K562 (cell line): Measurements from ENCODE around the gene MLX. TPM values are rescaled to one million over a fixed set of nuclear protein-coding genes. Genes with fewer than 3 reads are reported as not detected.
A peak's percentile ranks its signal among the peaks of the same experiment; 100 is the strongest.

Source experiments
- ATAC-seq: fragments of 200-7000 bp; cut with Tn5 transposase; 3 replicates; pipeline ENCODE4 v1.9.1; 2020; ENCODE audit warnings: moderate library complexity
- BruUV-seq: library from RNA; stranded (reverse); fragments of 400-500 nt; replicated peaks from 2 replicates; lab custom pipeline; 2021; lab: Mats Ljungman, UMichigan
- CTCF ChIA-PET: fragments of 300-600 bp; formaldehyde crosslinking; extraction: SDS; loops from one replicate; lab custom pipeline; 2021; ENCODE audit warnings: low intra/inter-chr PET ratio; lab: Yijun Ruan, JAX
- POLR2A ChIA-PET: fragments of 300-600, 350-650 bp; sonication (Branson Sonifier 250); formaldehyde crosslinking; extraction: SDS; loops from one replicate; lab custom pipeline; 2021; ENCODE audit warnings: antibody characterized with exemption, inconsistent platforms; lab: Yijun Ruan, JAX
- DNase-seq, 4 experiments: peaks; one replicate each; pipeline versions ENCODE4 v3.0.0 to v3.0.0-alpha.2; 2011 to 2018; ENCODE audit warnings: low spot score in 3 of 4, mixed read lengths in 3 of 4; ENCODE audit errors: extremely low read depth in 1 of 4
- FAIRE-seq: peaks from 2 replicates; lab custom pipeline; 2011; peaks lifted over from hg19 to GRCh38; lab: Jason Lieb, UNC
- H2AFZ ChIP-seq: 2 replicates; pipeline ENCODE4 v1.6.0; 2011; ENCODE audit warnings: low read depth, low read length, control low read depth, inconsistent platforms
- H3K27ac ChIP-seq: fragments of 200-600 bp; 3 replicates; pipeline ENCODE4 v1.8.0; 2011; ENCODE audit warnings: low read depth, mild to moderate bottlenecking, control low read depth, inconsistent platforms, low read length, moderate library complexity, mixed read lengths; ENCODE audit errors: extremely low read depth
- H3K27me3 ChIP-seq, 2 experiments: fragments of 300-600 bp in 1 of 2; 2 replicates in 1 of 2; 3 replicates in 1 of 2; pipeline versions ENCODE4 v1.6.0 to v1.8.0; 2011; ENCODE audit warnings: inconsistent platforms in 2 of 2, low read length in 2 of 2, mild to moderate bottlenecking in 1 of 2, mixed read lengths in 1 of 2, moderate library complexity in 1 of 2; ENCODE audit not compliant: control insufficient read depth in 2 of 2, insufficient read depth in 2 of 2
- H3K36me3 ChIP-seq: fragments of 300-600 bp; 3 replicates; pipeline ENCODE4 v1.8.0; 2011; ENCODE audit warnings: mild to moderate bottlenecking, low read length, inconsistent platforms; ENCODE audit not compliant: control insufficient read depth, insufficient read depth
- H3K4me1 ChIP-seq, 2 experiments: fragments of 200-600 bp in 1 of 2; replicated peaks in 1 of 2; 2 replicates in 1 of 2; 3 replicates in 1 of 2; pipeline versions ENCODE4 v1.5.1 to v1.8.0; 2011; ENCODE audit warnings: inconsistent platforms in 2 of 2, low read length in 2 of 2, mild to moderate bottlenecking in 1 of 2, mixed read lengths in 1 of 2, moderate library complexity in 1 of 2; ENCODE audit not compliant: control insufficient read depth in 2 of 2, insufficient read depth in 2 of 2
- H3K4me2 ChIP-seq: 2 replicates; pipeline ENCODE4 v1.6.1; 2011; ENCODE audit warnings: low read length, control low read depth, inconsistent platforms, mixed read lengths; ENCODE audit not compliant: insufficient read depth
- H3K4me3 ChIP-seq: fragments of 200-600 bp; sonication (generic), shearing (Covaris generic); 2 replicates; pipeline ENCODE4 v1.5.1; 2016; ENCODE audit warnings: control low read depth, inconsistent platforms
- H3K79me2 ChIP-seq: fragments of 200-600 bp; 3 replicates; pipeline ENCODE4 v1.8.0; 2011; ENCODE audit warnings: low read length, inconsistent platforms; ENCODE audit not compliant: control insufficient read depth, insufficient read depth
- H3K9ac ChIP-seq, 2 experiments: 2 replicates each; pipeline versions ENCODE4 v1.6.0 to v1.6.1; 2011; ENCODE audit warnings: low read depth in 2 of 2, low read length in 2 of 2, control low read depth in 1 of 2, inconsistent platforms in 1 of 2, mild to moderate bottlenecking in 1 of 2, mixed read lengths in 1 of 2; ENCODE audit not compliant: insufficient read depth in 1 of 2
- H3K9me1 ChIP-seq: one replicate; pipeline ENCODE4 v1.6.0; 2011; ENCODE audit warnings: inconsistent platforms, mild to moderate bottlenecking, low read length, moderate library complexity; ENCODE audit not compliant: control insufficient read depth, insufficient read depth
- H3K9me3 ChIP-seq: replicated peaks from 2 replicates; pipeline ENCODE4 v1.5.1; 2011; ENCODE audit warnings: low read depth, low read length, inconsistent platforms; ENCODE audit not compliant: control insufficient read depth, insufficient read depth
- H4K20me1 ChIP-seq: replicated peaks from 2 replicates; pipeline ENCODE4 v1.6.1; 2011; ENCODE audit warnings: low read length, inconsistent platforms, mixed read lengths; ENCODE audit not compliant: control insufficient read depth, insufficient read depth
- FOSL1 ChIP-seq: fragments of 200-800 bp; sonication (Bioruptor generic); conservative IDR thresholded peaks from 2 replicates; pipeline ENCODE4 v1.6.1; 2016; ENCODE audit warnings: missing genetic modification characterization, missing compliant biosample characterization
- GABPA ChIP-seq: fragments of 200-800 bp; sonication (Bioruptor generic); conservative IDR thresholded peaks from 2 replicates; pipeline ENCODE4 v1.6.1; 2016; ENCODE audit warnings: low read depth, missing genetic modification characterization, missing compliant biosample characterization
- MAZ ChIP-seq, 2 experiments: fragments of 450-650 bp in 1 of 2; sonication (generic) in 1 of 2; formaldehyde crosslinking; IDR thresholded peaks in 1 of 2; conservative IDR thresholded peaks in 1 of 2; 2 replicates each; pipeline versions ENCODE4 v1.4.0 to v1.5.0; 2020; ENCODE audit warnings: mild to moderate bottlenecking in 1 of 2, missing genetic modification reagents in 1 of 2
- MTA1 ChIP-seq: fragments of 450-650 bp; IDR thresholded peaks from 2 replicates; pipeline ENCODE4 v1.6.1; 2017; ENCODE audit warnings: borderline replicate concordance
- MYNN ChIP-seq, 2 experiments: sonication (generic); formaldehyde crosslinking in 1 of 2; IDR thresholded peaks; 2 replicates each; pipeline versions ENCODE4 v1.5.0 to v1.6.1; 2016 to 2020; ENCODE audit warnings: antibody characterized with exemption in 1 of 2, missing genetic modification reagents in 1 of 2
- NCOA4 ChIP-seq: fragments of 450-650 bp; IDR thresholded peaks from 2 replicates; pipeline ENCODE4 v1.6.1; 2018; ENCODE audit warnings: mild to moderate bottlenecking; ENCODE audit not compliant: partially characterized antibody
- PYGO2 ChIP-seq: fragments of 450-650 bp; IDR thresholded peaks from 2 replicates; pipeline ENCODE4 v1.6.1; 2016; ENCODE audit warnings: mild to moderate bottlenecking, missing genetic modification characterization, moderate library complexity, missing compliant biosample characterization
- RBFOX2 ChIP-seq: fragments of 200-400 bp; formaldehyde crosslinking; IDR thresholded peaks from 2 replicates; pipeline ENCODE4 v1.6.1; 2017; ENCODE audit warnings: low read depth, mild to moderate bottlenecking, low read length, moderate library complexity
- SAP30 ChIP-seq: fragments of 200-600 bp; sonication (generic); IDR thresholded peaks from 2 replicates; pipeline ENCODE4 v1.6.1; 2012; ENCODE audit warnings: borderline replicate concordance, low read depth, mild to moderate bottlenecking, moderate library complexity, low read length, control low read depth, inconsistent platforms; ENCODE audit not compliant: insufficient read depth, poor library complexity, severe bottlenecking
- TAF15 ChIP-seq: fragments of 200-400 bp; formaldehyde crosslinking; IDR thresholded peaks from 2 replicates; pipeline ENCODE4 v1.6.1; 2017; ENCODE audit warnings: mild to moderate bottlenecking, low read depth, low read length, moderate library complexity
- ZFP1 ChIP-seq: fragments of 450-650 bp; formaldehyde crosslinking; IDR thresholded peaks from 2 replicates; pipeline ENCODE4 v1.4.0; 2020; ENCODE audit warnings: mild to moderate bottlenecking, mixed read lengths
- ZFX ChIP-seq: sonication (generic); formaldehyde crosslinking; IDR thresholded peaks from 2 replicates; pipeline ENCODE4 v1.8.0; 2022; ENCODE audit warnings: mild to moderate bottlenecking, missing genetic modification reagents, moderate library complexity
- ZNF274 ChIP-seq: IDR thresholded peaks from 2 replicates; pipeline ENCODE4 v1.6.1; 2011; ENCODE audit warnings: low read depth, mild to moderate bottlenecking, low read length, moderate library complexity, borderline replicate concordance
- ZNF584 ChIP-seq: fragments of 200-800 bp; sonication (Bioruptor generic); IDR thresholded peaks from 2 replicates; pipeline ENCODE4 v1.6.1; 2016; ENCODE audit warnings: low read depth, mild to moderate bottlenecking, missing genetic modification characterization, missing compliant biosample characterization
- ZNF668 ChIP-seq: fragments of 250-450 bp; sonication (Bioruptor Pico); IDR thresholded peaks from 2 replicates; pipeline ENCODE4 v1.8.0; 2022; ENCODE audit warnings: mild to moderate bottlenecking, inconsistent platforms
- WGBS: fragments of 100-300 bp; shearing (Covaris generic); methylation state at CpG from one replicate; pipeline ENCODE4 v1.1.6; 2016; ENCODE audit warnings: low coverage, mixed read lengths; ENCODE audit not compliant: insufficient coverage; ENCODE audit errors: missing lambda C conversion rate; 5-methylcytosine and 5-hydroxymethylcytosine counted together
- in situ Hi-C: fragments of 300-500 bp; cut with MboI; formaldehyde crosslinking; loops from 4 replicates; pipeline ENCODE4 v1.15.0; 2018; ENCODE audit warnings: inconsistent platforms, mixed read lengths
- intact Hi-C: fragments of 100-400 bp; cut with micrococcal nuclease; formaldehyde crosslinking; loops from 2 replicates; pipeline ENCODE4 v1.14.2; 2022
- polyA plus RNA-seq, 8 experiments: library from polyadenylated mRNA; depleted of rRNA in 4 of 8; stranded (reverse) in 5 of 8; unstranded in 3 of 8; fragments of >200 nt; fragmentation: Nextera tagmentation in 2 of 8; fragmentation: Illumina TruSeq in 1 of 8; extraction: Ambion mirVana in 2 of 8; extraction: Trizol in 1 of 8; gene quantifications; 2 replicates each; pipeline versions ENCODE4 v1.2.1 to v1.2.3, GENCODE V29; 2011 to 2014; ENCODE audit warnings: inconsistent platforms in 1 of 8, missing spikeins in 1 of 8
- total RNA-seq, 7 experiments: library from RNA; depleted of rRNA in 6 of 7; stranded (reverse); fragments of >200 nt in 6 of 7; fragmentation: Illumina TruSeq in 2 of 7; extraction: Trizol in 2 of 7; gene quantifications; 2 replicates each; pipeline versions ENCODE4 v1.2.1 to v1.2.3, GENCODE V29; 2011 to 2021; ENCODE audit warnings: low replicate concordance in 1 of 7
- TF ChIP-seq, protein P1 (sequence below): fragments of 200-800 bp; sonication (Bioruptor generic); IDR thresholded peaks from 2 replicates; pipeline ENCODE4 v1.6.1; 2017; ENCODE audit warnings: missing genetic modification characterization, missing compliant biosample characterization

The MLX gene
- total and polyA plus RNA-seq, 9 of the 15 experiments (the other 6 are each of a cell fraction or from before 2014, with no cell fraction given): 42.9 to 100 (median 58.9) TPM

GRCh38 chr17:42519546-42520491 lies 47.1 kb upstream of the MLX start:
- peaks cover 74% of the 10 kb centered on the region for H3K36me3 ChIP-seq
- H4K20me1 ChIP-seq: no peaks in the 10 kb centered on the region
- ChIA-PET CTCF (interaction anchor here (1.1 to 1.6 kb wide), 4 partner anchors 8 to 198 kb away, joined by 3 to 6 read pairs (median 4); no protein-coding TSS in a partner anchor), POLR2A (interaction anchor here (0.5 to 3.9 kb wide), 25 partner anchors 8 to 460 kb away, joined by 3 to 15 read pairs (median 4); partner anchors contain the start of genes CAVIN1, NAGLU, PSMC3IP and PTGES3L)
- H3K27me3 ChIP-seq: no peaks in the 10 kb centered on the region
- H3K79me2 ChIP-seq: peaks cover 11% of the 10 kb centered on the region; the same call in 1 of the 3 replicates
- H3K4me1 ChIP-seq: peaks cover 51 to 68% of the 10 kb centered on the region in 2 experiments
- H3K9me1 ChIP-seq: peaks cover 7% of the 10 kb centered on the region
- H3K9ac ChIP-seq: peak overlapping the region; percentile 62 to 86
- ATAC-seq (peak; percentile 42), DNase-seq (peak in 2 of 4 experiments; percentile 40 to 65), FAIRE-seq (peak; percentile 51)
- H3K27ac ChIP-seq: peak overlapping the region; percentile 86
- BruUV-seq: no TSS peak
- intact Hi-C loops: loop anchor here (5.0 kb wide), 4 partner anchors 48 to 198 kb away; no protein-coding TSS in a partner anchor
- 31% methylated on average over 12 of the region's 12 CpGs for WGBS
- peak overlapping the region; percentile 63 for H3K4me2 ChIP-seq
- in situ Hi-C loops: no loop called here
- no peaks in the 10 kb centered on the region for H3K9me3 ChIP-seq
- no peak overlapping the region for H2AFZ ChIP-seq
- H3K4me3 ChIP-seq: no peak overlapping the region
- TF ChIP-seq TAF15: no peak
- TF ChIP-seq RBFOX2: peak; percentile 33; the same call in 1 of the 2 replicates
- TF ChIP-seq, protein P1, sequence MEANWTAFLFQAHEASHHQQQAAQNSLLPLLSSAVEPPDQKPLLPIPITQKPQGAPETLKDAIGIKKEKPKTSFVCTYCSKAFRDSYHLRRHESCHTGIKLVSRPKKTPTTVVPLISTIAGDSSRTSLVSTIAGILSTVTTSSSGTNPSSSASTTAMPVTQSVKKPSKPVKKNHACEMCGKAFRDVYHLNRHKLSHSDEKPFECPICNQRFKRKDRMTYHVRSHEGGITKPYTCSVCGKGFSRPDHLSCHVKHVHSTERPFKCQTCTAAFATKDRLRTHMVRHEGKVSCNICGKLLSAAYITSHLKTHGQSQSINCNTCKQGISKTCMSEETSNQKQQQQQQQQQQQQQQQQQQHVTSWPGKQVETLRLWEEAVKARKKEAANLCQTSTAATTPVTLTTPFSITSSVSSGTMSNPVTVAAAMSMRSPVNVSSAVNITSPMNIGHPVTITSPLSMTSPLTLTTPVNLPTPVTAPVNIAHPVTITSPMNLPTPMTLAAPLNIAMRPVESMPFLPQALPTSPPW: peak; percentile 29
- 0 out of 2 replicates have a peak, but pooled peaks have one; percentile 25 for TF ChIP-seq GABPA (tag)
- no peak for TF ChIP-seq ZNF584 (CRISPR knock-in tag)
- TF ChIP-seq ZNF274: no peak
- TF ChIP-seq MYNN (IDR thresholded peaks at IDR 0.05): 0 out of 2 replicates have a peak, but pooled peaks have one; percentile 12
- no peak for TF ChIP-seq MYNN (CRISPR knock-in tag; IDR thresholded peaks at IDR 0.05)
- TF ChIP-seq PYGO2 (tag): no peak
- no peak for TF ChIP-seq ZNF668 (CRISPR knock-in tag)
- TF ChIP-seq SAP30: no peak
- TF ChIP-seq FOSL1 (tag): peak; percentile 78
- no peak for TF ChIP-seq NCOA4
- TF ChIP-seq ZFX (CRISPR knock-in tag): no peak
- TF ChIP-seq MAZ (CRISPR knock-in tag; conservative IDR thresholded peaks at IDR 0.05 in 1 of 2, IDR thresholded peaks at IDR 0.05 in 1 of 2): 0 out of 4 replicates have a peak, but pooled peaks of 1 of the 2 experiments have one; percentile 41
- TF ChIP-seq ZFP1 (CRISPR knock-in tag): no peak
- TF ChIP-seq MTA1: no peak
